GM12891 (cell line): ENCODE measurements around the gene DPP8.
"Not testable (repeated sequence)": the region's sequence is repeated elsewhere in the genome, so short reads cannot be mapped to it uniquely, and the experiment has no call there.

Experiments
- POLR2A ChIP-seq: IDR thresholded peaks from 2 replicates; pipeline ENCODE4 v1.6.1; 2011; ENCODE audit warnings: low read depth, low read length, control low read depth
- POLR2AphosphoS5 ChIP-seq: IDR thresholded peaks from 2 replicates; pipeline ENCODE4 v1.6.1; 2011; ENCODE audit warnings: low read depth, low read length, control low read depth
- POU2F2 ChIP-seq: IDR thresholded peaks from 2 replicates; pipeline ENCODE4 v1.6.1; 2011; ENCODE audit warnings: low read depth, mild to moderate bottlenecking, control low read depth, low read length, moderate library complexity
- SPI1 ChIP-seq: IDR thresholded peaks from 2 replicates; pipeline ENCODE4 v1.6.1; 2011; ENCODE audit warnings: low read depth, low read length, control low read depth
- TAF1 ChIP-seq: IDR thresholded peaks from 2 replicates; pipeline ENCODE4 v1.6.1; 2011; ENCODE audit warnings: low read depth, low read length, control low read depth

DNA sequence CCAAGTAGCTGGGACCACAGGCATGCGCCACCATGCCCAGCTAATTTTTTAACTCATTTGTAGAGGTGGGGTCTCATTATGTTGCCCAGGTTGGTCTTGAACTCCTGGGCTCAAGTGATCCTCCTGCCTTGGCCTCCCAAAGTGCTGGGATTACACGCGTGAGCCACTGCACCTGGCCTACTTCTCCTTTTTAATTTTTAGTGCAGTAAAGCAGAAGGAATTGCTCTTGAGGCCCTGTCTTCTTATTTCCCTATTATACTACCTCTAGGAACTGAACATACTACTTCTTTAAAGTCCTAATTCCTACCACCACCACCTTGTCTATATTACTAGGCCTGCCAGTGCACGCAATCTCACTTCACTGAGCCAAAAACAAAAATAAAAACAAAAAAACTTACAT is 62.2 kb downstream of the DPP8 start:
- TF ChIP-seq POLR2AphosphoS5, POLR2A, TAF1, SPI1, POU2F2: not testable (repeated sequence)
